GM12875 (cell line): ENCODE data around the gene BICRAL.

Source experiments
- H3K4me3 ChIP-seq: one replicate; pipeline ENCODE4 v1.5.1; 2011; ENCODE audit warnings: low read depth, low read length, control low read depth
- CTCF ChIP-seq: IDR thresholded peaks from 2 replicates; pipeline ENCODE4 v1.5.1; 2011; ENCODE audit warnings: low read depth, mild to moderate bottlenecking, control low read depth, inconsistent platforms, low read length, moderate library complexity, borderline replicate concordance; ENCODE audit not compliant: insufficient read depth

The BICRAL gene

DNA sequence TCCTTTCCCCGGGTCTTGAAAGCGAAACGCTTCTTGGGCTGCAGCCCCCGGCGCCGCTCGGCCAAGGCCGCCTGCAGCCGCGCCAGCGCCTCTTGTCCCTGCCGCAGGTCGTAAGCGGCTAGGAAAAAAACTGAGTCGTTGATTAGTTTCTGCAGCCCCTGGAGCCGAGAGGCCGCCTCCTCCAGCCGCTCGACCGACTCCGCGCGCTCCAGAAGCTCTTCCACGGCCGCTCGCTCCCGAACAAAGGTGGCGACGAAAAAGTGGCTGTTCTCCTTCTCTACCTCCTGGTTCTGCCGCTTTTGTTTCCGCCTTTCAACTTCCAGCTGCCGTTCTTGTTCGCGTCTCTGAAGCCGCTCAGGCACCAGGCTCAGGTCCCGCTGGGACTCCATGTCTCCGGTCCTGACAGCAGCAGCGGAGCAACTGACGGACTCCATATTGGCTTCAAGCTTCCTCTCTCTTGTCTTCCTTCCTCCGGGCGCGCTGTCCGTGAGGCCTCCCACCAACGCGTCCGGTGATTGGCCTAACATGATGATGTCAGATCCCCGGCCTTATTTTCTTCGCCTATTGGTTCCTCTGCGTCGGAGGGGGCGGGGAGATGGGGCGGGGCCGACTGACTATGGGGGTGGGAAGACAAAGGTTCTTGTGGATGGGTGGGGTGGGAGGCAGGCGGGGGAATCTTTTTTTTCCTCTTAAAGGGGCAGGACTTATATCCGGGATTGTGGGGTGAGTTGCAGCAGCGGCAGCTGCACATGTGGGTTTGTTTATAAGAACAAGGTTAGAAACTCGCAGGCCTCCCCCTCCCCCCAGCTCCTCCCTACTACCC lies 36.0 kb upstream of the BICRAL start, which contains the start of gene TBCC:
TSS of gene TBCC (minus strand) at position 464 of the 823 bp plus-strand sequence. CDS start at position 434, 30 bp downstream.
- no peak for TF ChIP-seq CTCF

GRCh38 chr6:42746463-42747391 lies 35.1 kb upstream of the BICRAL start:
- peak overlapping the region; percentile 59 for H3K4me3 ChIP-seq

More for the DNA sequence above, 36.0 kb upstream of the BICRAL start, which contains the start of gene TBCC:
- H3K4me3 ChIP-seq: peak within 1 kb of the TSS; percentile 81

GRCh38 chr6:42748203-42748898 lies 33.5 kb upstream of the BICRAL start:
- H3K4me3 ChIP-seq: peak overlapping the region; percentile 12
- TF ChIP-seq CTCF: no peak

More at GRCh38 chr6:42746463-42747391, 35.1 kb upstream of the BICRAL start:
- TF ChIP-seq CTCF: no peak

- no peak for TF ChIP-seq CTCF
- H3K4me3 ChIP-seq: no peak overlapping the region
These were observed 30.8 kb upstream of the BICRAL start for GRCh38 chr6:42751055-42751454.

DNA sequence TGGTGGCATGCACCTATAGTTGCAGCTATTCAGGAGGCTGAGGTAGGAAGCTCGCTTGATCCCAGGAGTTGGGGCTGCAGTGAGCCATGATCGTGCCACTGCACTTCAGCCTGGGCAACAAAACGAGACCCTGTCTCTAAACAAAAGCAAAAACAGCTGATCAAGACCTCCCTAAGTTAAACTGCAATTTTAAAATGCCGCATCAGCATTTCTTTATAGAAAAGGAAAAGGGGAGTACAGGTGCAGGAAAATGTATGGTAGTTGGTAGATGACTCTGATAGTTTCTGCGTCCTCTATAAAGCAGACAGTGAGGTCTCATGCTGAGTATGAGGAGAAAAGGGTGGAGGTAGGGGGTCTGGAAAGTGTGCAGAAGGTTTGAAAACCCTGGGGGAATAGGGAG lies 27.1 kb upstream of the BICRAL start:
- H3K4me3 ChIP-seq: no peak overlapping the region
- TF ChIP-seq CTCF: no peak

GRCh38 chr6:42756722-42757121 lies 25.1 kb upstream of the BICRAL start:
- no peak for TF ChIP-seq CTCF
- H3K4me3 ChIP-seq: no peak overlapping the region
